HepG2 (cell line): ENCODE results near the gene OTUD7B. TPM values are rescaled to one million over a fixed set of nuclear protein-coding genes. Genes with fewer than 3 reads are reported as not detected.

Experiments
- ATAC-seq: fragments of 200-7000 bp; cut with Tn5 transposase; 3 replicates; pipeline ENCODE4 v1.9.1; 2020; ENCODE audit warnings: mild to moderate bottlenecking, moderate library complexity
- BruUV-seq: library from RNA; stranded (reverse); fragments of 400-500 nt; replicated peaks from 2 replicates; lab custom pipeline; 2021; lab: Mats Ljungman, UMichigan
- CTCF ChIA-PET: fragments of 300-600 bp; formaldehyde crosslinking; extraction: SDS; loops from one replicate; lab custom pipeline; 2021; ENCODE audit warnings: low total read pairs, inconsistent platforms, low intra/inter-chr PET ratio; lab: Yijun Ruan, JAX
- POLR2A ChIA-PET: fragments of 350-600 bp; sonication (Branson Sonifier 250); formaldehyde crosslinking; loops from one replicate; lab custom pipeline; 2020; ENCODE audit warnings: antibody characterized with exemption, inconsistent platforms; lab: Yijun Ruan, JAX
- DNase-seq: peaks from one replicate; pipeline ENCODE4 v3.0.0-alpha.2; 2015; ENCODE audit warnings: low spot score
- FAIRE-seq: peaks from 3 replicates; lab custom pipeline; 2011; peaks lifted over from hg19 to GRCh38; lab: Jason Lieb, UNC
- H2AFZ ChIP-seq: one replicate; pipeline ENCODE4 v1.6.1; 2011; ENCODE audit warnings: low read length, inconsistent platforms
- H3K27ac ChIP-seq: fragments of 300-600 bp; 3 replicates; pipeline ENCODE4 v1.8.0; 2011; ENCODE audit warnings: mixed run types, mild to moderate bottlenecking, mixed read lengths, low read length, inconsistent platforms; ENCODE audit not compliant: insufficient read depth; ENCODE audit errors: extremely low read length
- H3K27me3 ChIP-seq, 2 experiments: fragments of 200-600 bp in 1 of 2; 2 replicates in 1 of 2; 3 replicates in 1 of 2; pipeline versions ENCODE4 v1.6.0 to v1.8.0; 2011; ENCODE audit warnings: low read length in 2 of 2, mild to moderate bottlenecking in 2 of 2, moderate library complexity in 2 of 2, inconsistent platforms in 1 of 2; ENCODE audit not compliant: insufficient read depth in 2 of 2, control insufficient read depth in 1 of 2
- H3K36me3 ChIP-seq, 2 experiments: fragments of 200-600 bp in 1 of 2; replicated peaks in 1 of 2; 2 replicates in 1 of 2; 3 replicates in 1 of 2; pipeline versions ENCODE4 v1.5.1 to v1.8.0; 2011; ENCODE audit warnings: low read length in 2 of 2, inconsistent platforms in 1 of 2; ENCODE audit not compliant: insufficient read depth in 2 of 2, control insufficient read depth in 1 of 2
- H3K4me1 ChIP-seq: 2 replicates; pipeline ENCODE4 v1.5.1; 2012; ENCODE audit warnings: low read length, inconsistent platforms; ENCODE audit not compliant: insufficient read depth
- H3K4me2 ChIP-seq: 2 replicates; pipeline ENCODE4 v1.6.0; 2011; ENCODE audit warnings: low read depth, low read length, inconsistent platforms
- H3K4me3 ChIP-seq, 3 experiments: fragments of 200-600 bp in 1 of 3; sonication (generic), shearing (Covaris generic) in 1 of 3; replicated peaks in 1 of 3; 2 replicates each; pipeline ENCODE4 v1.5.1; 2011 to 2016; ENCODE audit warnings: low read length in 3 of 3, inconsistent platforms in 2 of 3, low read depth in 2 of 3, mild to moderate bottlenecking in 2 of 3, control low read depth in 1 of 3, mixed read lengths in 1 of 3; ENCODE audit not compliant: insufficient read depth in 1 of 3
- H3K79me2 ChIP-seq: one replicate; pipeline ENCODE4 v1.6.1; 2011; ENCODE audit warnings: low read length, inconsistent platforms; ENCODE audit not compliant: insufficient read depth
- H3K9ac ChIP-seq: 2 replicates; pipeline ENCODE4 v1.6.0; 2011; ENCODE audit warnings: mild to moderate bottlenecking, low read depth, low read length, inconsistent platforms; ENCODE audit not compliant: insufficient read depth
- H3K9me3 ChIP-seq: 2 replicates; pipeline ENCODE4 v1.5.1; 2012; ENCODE audit warnings: mild to moderate bottlenecking, low read length
- H4K20me1 ChIP-seq: 2 replicates; pipeline ENCODE4 v1.6.0; 2011; ENCODE audit warnings: inconsistent platforms, mild to moderate bottlenecking, low read length, moderate library complexity; ENCODE audit not compliant: insufficient read depth
- CAMTA2 ChIP-seq: sonication (generic); formaldehyde crosslinking; IDR thresholded peaks from 2 replicates; pipeline ENCODE4 v1.4.0; 2020; ENCODE audit warnings: mild to moderate bottlenecking, missing genetic modification reagents, borderline replicate concordance
- ELF1 ChIP-seq: sonication (generic); formaldehyde crosslinking; IDR thresholded peaks from 2 replicates; pipeline ENCODE4 v1.4.0; 2020; ENCODE audit warnings: missing genetic modification reagents
- GATAD2A ChIP-seq: IDR thresholded peaks from 2 replicates; pipeline ENCODE4 v1.6.1; 2016
- KLF16 ChIP-seq, 2 experiments: sonication (generic) in 1 of 2; formaldehyde crosslinking in 1 of 2; IDR thresholded peaks; 2 replicates each; pipeline versions ENCODE4 v1.6.1 to v1.8.0; 2016 to 2023; ENCODE audit warnings: missing genetic modification reagents in 2 of 2, missing compliant biosample characterization in 1 of 2
- MIER2 ChIP-seq: IDR thresholded peaks from 2 replicates; pipeline ENCODE4 v1.6.1; 2016; ENCODE audit warnings: missing biosample characterization, missing genetic modification reagents
- RARA ChIP-seq: IDR thresholded peaks from 2 replicates; pipeline ENCODE4 v1.6.1; 2016; ENCODE audit warnings: missing genetic modification reagents, missing compliant biosample characterization
- SMYD3 ChIP-seq: sonication (generic); formaldehyde crosslinking; IDR thresholded peaks from 2 replicates; pipeline ENCODE4 v1.8.1; 2023; ENCODE audit warnings: mild to moderate bottlenecking, missing genetic modification reagents
- ZBTB7A ChIP-seq: sonication (generic); formaldehyde crosslinking; IDR thresholded peaks from 2 replicates; pipeline ENCODE4 v1.8.0; 2022; ENCODE audit warnings: mild to moderate bottlenecking, missing genetic modification reagents
- ZC3H13 ChIP-seq: sonication (generic); formaldehyde crosslinking; IDR thresholded peaks from 2 replicates; pipeline ENCODE4 v1.8.1; 2023; ENCODE audit warnings: mild to moderate bottlenecking, missing genetic modification reagents, moderate library complexity
- ZFP1 ChIP-seq: IDR thresholded peaks from 2 replicates; pipeline ENCODE4 v1.6.1; 2016
- ZNF124 ChIP-seq: sonication (generic); formaldehyde crosslinking; IDR thresholded peaks from 2 replicates; pipeline ENCODE4 v1.4.0; 2020; ENCODE audit warnings: missing genetic modification reagents
- ZNF558 ChIP-seq: sonication (generic); formaldehyde crosslinking; IDR thresholded peaks from 2 replicates; pipeline ENCODE4 v1.9.0; 2022; ENCODE audit warnings: mild to moderate bottlenecking, missing genetic modification reagents, borderline replicate concordance
- ZSCAN30 ChIP-seq: sonication (generic); formaldehyde crosslinking; IDR thresholded peaks from 2 replicates; pipeline ENCODE4 v1.5.0; 2020; ENCODE audit warnings: mild to moderate bottlenecking, missing genetic modification reagents
- WGBS: methylation state at CpG from one replicate; pipeline ENCODE4 v1.1.6; 2017; ENCODE audit warnings: low lambda C conversion rate; 5-methylcytosine and 5-hydroxymethylcytosine counted together
- in situ Hi-C: cut with HindIII; loops from 2 replicates; pipeline ENCODE4 v1.10.0; 2017; ENCODE audit warnings: low pct_unique_long_range_greater_than_20kb; ENCODE audit not compliant: extremely low pct_ligation_motif_present
- intact Hi-C: fragments of 100-400 bp; cut with micrococcal nuclease; formaldehyde crosslinking; loops from one replicate; pipeline ENCODE4 v1.10.0; 2022; ENCODE audit not compliant: unreplicated experiment
- polyA plus RNA-seq, 8 experiments: library from polyadenylated mRNA; depleted of rRNA in 3 of 8; stranded (reverse) in 7 of 8; unstranded in 1 of 8; fragments of >200 nt; fragmentation: Illumina TruSeq in 4 of 8; extraction: Trizol in 4 of 8; gene quantifications; 2 replicates each; pipeline versions ENCODE4 v1.2.1 to v1.2.3, GENCODE V29; 2011 to 2016; ENCODE audit warnings: low read depth in 4 of 8, missing spikeins in 1 of 8, mixed read lengths in 1 of 8; ENCODE audit not compliant: insufficient read depth in 1 of 8
- total RNA-seq, 5 experiments: library from RNA; depleted of rRNA; stranded (reverse); fragments of >200 nt; fragmentation: Illumina TruSeq; extraction: Trizol; gene quantifications; 2 replicates each; pipeline ENCODE4 v1.2.3, GENCODE V29; 2016; ENCODE audit warnings: low read depth in 1 of 5
- TF ChIP-seq, protein P1 (sequence below): sonication (generic); formaldehyde crosslinking; IDR thresholded peaks from 2 replicates; pipeline ENCODE4 v1.5.1; 2020; ENCODE audit warnings: mild to moderate bottlenecking, missing genetic modification reagents, borderline replicate concordance
- TF ChIP-seq, protein P2 (sequence below): sonication (generic); formaldehyde crosslinking; IDR thresholded peaks from 2 replicates; pipeline ENCODE4 v1.8.1; 2023; ENCODE audit warnings: mild to moderate bottlenecking, missing genetic modification reagents
- TF ChIP-seq, protein P3 (sequence below): sonication (generic); formaldehyde crosslinking; IDR thresholded peaks from 2 replicates; pipeline ENCODE4 v1.8.0; 2022; ENCODE audit warnings: mild to moderate bottlenecking, missing genetic modification reagents, borderline replicate concordance
- TF ChIP-seq, protein P4 (sequence below): sonication (generic); formaldehyde crosslinking; IDR thresholded peaks from 2 replicates; pipeline ENCODE4 v1.8.0; 2022; ENCODE audit warnings: mild to moderate bottlenecking, missing genetic modification reagents

OTUD7B gene
- total and polyA plus RNA-seq, 2 of the 13 experiments (the other 11 are each of a cell fraction or from before 2014, with no cell fraction given): 5.1 to 11.2 TPM

DNA sequence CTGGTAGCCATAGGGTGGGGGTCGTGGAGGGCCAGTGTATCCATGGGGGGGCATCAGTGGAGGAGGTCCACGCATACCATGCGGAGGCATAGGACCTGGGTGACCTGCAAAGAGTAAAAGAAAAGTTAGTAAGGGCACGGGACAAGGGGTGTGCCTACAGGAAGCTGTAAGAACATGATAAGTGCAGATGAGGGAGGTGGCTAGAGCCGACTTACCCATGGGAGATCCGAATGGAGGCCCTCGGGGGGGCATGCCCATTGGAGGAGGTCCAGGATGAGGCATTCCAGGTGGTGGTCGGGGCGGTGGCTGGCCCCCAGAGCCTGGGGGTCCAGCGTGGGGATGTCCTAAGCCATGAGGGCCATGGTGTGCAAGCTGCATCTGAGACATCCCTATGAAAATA lies 86.9 kb downstream of the OTUD7B start:
- FAIRE-seq: no peak
- DNase-seq: no peak
- Histone ChIP-seq H3K4me2 (no peak overlapping the region), H3K36me3 (peaks cover 13 to 41% of the 10 kb centered on the region in 2 experiments), H3K27ac (no peak overlapping the region), H3K79me2 (peaks cover 17% of the 10 kb centered on the region), H2AFZ (no peak overlapping the region), H4K20me1 (0 out of 2 replicates have a peak, but pooled peaks cover 3% of the 10 kb centered on the region), H3K4me1 (peaks cover 29% of the 10 kb centered on the region), H3K9ac (no peak overlapping the region), H3K9me3 (no peaks in the 10 kb centered on the region), H3K27me3 (no peaks in the 10 kb centered on the region; a peak in 1 of 5 replicates), H3K4me3 (no peak overlapping the region)
- ChIA-PET CTCF (no interaction called here), POLR2A (no interaction called here)
- in situ Hi-C loops: no loop called here
- 98% methylated on average over 10 of the region's 10 CpGs for WGBS
- intact Hi-C loops: no loop called here
- ATAC-seq: no peak
- BruUV-seq: no TSS peak
- TF ChIP-seq RARA (CRISPR knock-in tag): no peak
- TF ChIP-seq ZSCAN30 (CRISPR knock-in tag): no peak
- TF ChIP-seq, protein P1, sequence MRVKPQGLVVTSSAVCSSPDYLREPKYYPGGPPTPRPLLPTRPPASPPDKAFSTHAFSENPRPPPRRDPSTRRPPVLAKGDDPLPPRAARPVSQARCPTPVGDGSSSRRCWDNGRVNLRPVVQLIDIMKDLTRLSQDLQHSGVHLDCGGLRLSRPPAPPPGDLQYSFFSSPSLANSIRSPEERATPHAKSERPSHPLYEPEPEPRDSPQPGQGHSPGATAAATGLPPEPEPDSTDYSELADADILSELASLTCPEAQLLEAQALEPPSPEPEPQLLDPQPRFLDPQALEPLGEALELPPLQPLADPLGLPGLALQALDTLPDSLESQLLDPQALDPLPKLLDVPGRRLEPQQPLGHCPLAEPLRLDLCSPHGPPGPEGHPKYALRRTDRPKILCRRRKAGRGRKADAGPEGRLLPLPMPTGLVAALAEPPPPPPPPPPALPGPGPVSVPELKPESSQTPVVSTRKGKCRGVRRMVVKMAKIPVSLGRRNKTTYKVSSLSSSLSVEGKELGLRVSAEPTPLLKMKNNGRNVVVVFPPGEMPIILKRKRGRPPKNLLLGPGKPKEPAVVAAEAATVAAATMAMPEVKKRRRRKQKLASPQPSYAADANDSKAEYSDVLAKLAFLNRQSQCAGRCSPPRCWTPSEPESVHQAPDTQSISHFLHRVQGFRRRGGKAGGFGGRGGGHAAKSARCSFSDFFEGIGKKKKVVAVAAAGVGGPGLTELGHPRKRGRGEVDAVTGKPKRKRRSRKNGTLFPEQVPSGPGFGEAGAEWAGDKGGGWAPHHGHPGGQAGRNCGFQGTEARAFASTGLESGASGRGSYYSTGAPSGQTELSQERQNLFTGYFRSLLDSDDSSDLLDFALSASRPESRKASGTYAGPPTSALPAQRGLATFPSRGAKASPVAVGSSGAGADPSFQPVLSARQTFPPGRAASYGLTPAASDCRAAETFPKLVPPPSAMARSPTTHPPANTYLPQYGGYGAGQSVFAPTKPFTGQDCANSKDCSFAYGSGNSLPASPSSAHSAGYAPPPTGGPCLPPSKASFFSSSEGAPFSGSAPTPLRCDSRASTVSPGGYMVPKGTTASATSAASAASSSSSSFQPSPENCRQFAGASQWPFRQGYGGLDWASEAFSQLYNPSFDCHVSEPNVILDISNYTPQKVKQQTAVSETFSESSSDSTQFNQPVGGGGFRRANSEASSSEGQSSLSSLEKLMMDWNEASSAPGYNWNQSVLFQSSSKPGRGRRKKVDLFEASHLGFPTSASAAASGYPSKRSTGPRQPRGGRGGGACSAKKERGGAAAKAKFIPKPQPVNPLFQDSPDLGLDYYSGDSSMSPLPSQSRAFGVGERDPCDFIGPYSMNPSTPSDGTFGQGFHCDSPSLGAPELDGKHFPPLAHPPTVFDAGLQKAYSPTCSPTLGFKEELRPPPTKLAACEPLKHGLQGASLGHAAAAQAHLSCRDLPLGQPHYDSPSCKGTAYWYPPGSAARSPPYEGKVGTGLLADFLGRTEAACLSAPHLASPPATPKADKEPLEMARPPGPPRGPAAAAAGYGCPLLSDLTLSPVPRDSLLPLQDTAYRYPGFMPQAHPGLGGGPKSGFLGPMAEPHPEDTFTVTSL (CRISPR knock-in tag): no peak
- no peak for TF ChIP-seq KLF16 (CRISPR knock-in tag; IDR thresholded peaks at IDR 0.05)
- TF ChIP-seq ZNF558 (CRISPR knock-in tag): no peak
- no peak for TF ChIP-seq ZFP1 (CRISPR knock-in tag)
- TF ChIP-seq, protein P2, sequence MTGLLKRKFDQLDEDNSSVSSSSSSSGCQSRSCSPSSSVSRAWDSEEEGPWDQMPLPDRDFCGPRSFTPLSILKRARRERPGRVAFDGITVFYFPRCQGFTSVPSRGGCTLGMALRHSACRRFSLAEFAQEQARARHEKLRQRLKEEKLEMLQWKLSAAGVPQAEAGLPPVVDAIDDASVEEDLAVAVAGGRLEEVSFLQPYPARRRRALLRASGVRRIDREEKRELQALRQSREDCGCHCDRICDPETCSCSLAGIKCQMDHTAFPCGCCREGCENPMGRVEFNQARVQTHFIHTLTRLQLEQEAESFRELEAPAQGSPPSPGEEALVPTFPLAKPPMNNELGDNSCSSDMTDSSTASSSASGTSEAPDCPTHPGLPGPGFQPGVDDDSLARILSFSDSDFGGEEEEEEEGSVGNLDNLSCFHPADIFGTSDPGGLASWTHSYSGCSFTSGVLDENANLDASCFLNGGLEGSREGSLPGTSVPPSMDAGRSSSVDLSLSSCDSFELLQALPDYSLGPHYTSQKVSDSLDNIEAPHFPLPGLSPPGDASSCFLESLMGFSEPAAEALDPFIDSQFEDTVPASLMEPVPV (CRISPR knock-in tag): no peak
- no peak for TF ChIP-seq MIER2
- TF ChIP-seq, protein P3, sequence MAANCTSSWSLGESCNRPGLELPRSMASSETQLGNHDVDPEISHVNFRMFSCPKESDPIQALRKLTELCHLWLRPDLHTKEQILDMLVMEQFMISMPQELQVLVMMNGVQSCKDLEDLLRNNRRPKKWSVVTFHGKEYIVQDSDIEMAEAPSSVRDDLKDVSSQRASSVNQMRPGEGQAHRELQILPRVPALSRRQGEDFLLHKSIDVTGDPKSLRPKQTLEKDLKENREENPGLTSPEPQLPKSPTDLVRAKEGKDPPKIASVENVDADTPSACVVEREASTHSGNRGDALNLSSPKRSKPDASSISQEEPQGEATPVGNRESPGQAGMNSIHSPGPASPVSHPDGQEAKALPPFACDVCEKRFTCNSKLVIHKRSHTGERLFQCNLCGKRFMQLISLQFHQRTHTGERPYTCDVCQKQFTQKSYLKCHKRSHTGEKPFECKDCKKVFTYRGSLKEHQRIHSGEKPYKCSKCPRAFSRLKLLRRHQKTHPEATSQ (CRISPR knock-in tag): no peak
- no peak for TF ChIP-seq ZC3H13 (CRISPR knock-in tag)
- no peak for TF ChIP-seq ZNF124
- TF ChIP-seq GATAD2A (CRISPR knock-in tag): no peak
- TF ChIP-seq, protein P4, sequence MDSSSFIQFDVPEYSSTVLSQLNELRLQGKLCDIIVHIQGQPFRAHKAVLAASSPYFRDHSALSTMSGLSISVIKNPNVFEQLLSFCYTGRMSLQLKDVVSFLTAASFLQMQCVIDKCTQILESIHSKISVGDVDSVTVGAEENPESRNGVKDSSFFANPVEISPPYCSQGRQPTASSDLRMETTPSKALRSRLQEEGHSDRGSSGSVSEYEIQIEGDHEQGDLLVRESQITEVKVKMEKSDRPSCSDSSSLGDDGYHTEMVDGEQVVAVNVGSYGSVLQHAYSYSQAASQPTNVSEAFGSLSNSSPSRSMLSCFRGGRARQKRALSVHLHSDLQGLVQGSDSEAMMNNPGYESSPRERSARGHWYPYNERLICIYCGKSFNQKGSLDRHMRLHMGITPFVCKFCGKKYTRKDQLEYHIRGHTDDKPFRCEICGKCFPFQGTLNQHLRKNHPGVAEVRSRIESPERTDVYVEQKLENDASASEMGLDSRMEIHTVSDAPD: no peak
- TF ChIP-seq ELF1 (CRISPR knock-in tag): no peak
- TF ChIP-seq ZBTB7A (CRISPR knock-in tag): no peak
- TF ChIP-seq CAMTA2 (CRISPR knock-in tag): no peak
- TF ChIP-seq SMYD3 (CRISPR knock-in tag): no peak
